Cerebellar nuclear complex (tissue), 1 donor: ENCODE data around the gene SDR42E1.
"Not testable (repeated sequence)": the region's sequence is repeated elsewhere in the genome, so short reads cannot be mapped to it uniquely, and the experiment has no call there.

Experiments
- DNase-seq, 2 experiments: peaks; one replicate each; lab custom pipeline; 2025; lab: John Stamatoyannopoulos, UW

Gene SDR42E1

GRCh38 chr16:82037251-82037650 is 26.0 kb upstream of the SDR42E1 start:
- DNase-seq = no peak

- DNase-seq = no peak
Measured at GRCh38 chr16:82034981-82035612, 23.8 kb upstream of the SDR42E1 start, which contains the start of gene HSD17B2. Gene HSD17B2, plus strand, starts transcription at chr16:82035253. Its CDS starts 172 bp downstream, at chr16:82035425.

- no peak for DNase-seq
Measured at GRCh38 chr16:82033683-82034300, 22.5 kb upstream of the SDR42E1 start.

GRCh38 chr16:82033006-82033405 is 21.7 kb upstream of the SDR42E1 start:
- DNase-seq = no peak

- DNase-seq = no peak
Measured at GRCh38 chr16:82031116-82032084, 20.1 kb upstream of the SDR42E1 start.

GRCh38 chr16:82027629-82028064 is 16.4 kb upstream of the SDR42E1 start:
- no peak for DNase-seq

- no peak for DNase-seq
Measured at GRCh38 chr16:82024883-82025282, 13.6 kb upstream of the SDR42E1 start.

GRCh38 chr16:82024316-82024715 is 13.0 kb upstream of the SDR42E1 start:
- DNase-seq = no peak

- DNase-seq = no peak
Measured at GRCh38 chr16:82023206-82023605, 11.9 kb upstream of the SDR42E1 start.

- DNase-seq = no peak
Measured at GRCh38 chr16:82020051-82020450, 8.8 kb upstream of the SDR42E1 start.

- no peak for DNase-seq
Measured at GRCh38 chr16:82019535-82019934, 8.3 kb upstream of the SDR42E1 start.

- no peak for DNase-seq
Measured at GRCh38 chr16:82017911-82018568, 6.8 kb upstream of the SDR42E1 start.

GRCh38 chr16:82016964-82017363 is 5.7 kb upstream of the SDR42E1 start:
- DNase-seq = no peak

GRCh38 chr16:82016263-82016662 is 5.0 kb upstream of the SDR42E1 start:
- DNase-seq = no peak

GRCh38 chr16:82013139-82013538 is 1.9 kb upstream of the SDR42E1 start:
- DNase-seq = no peak

- DNase-seq = no peak
Measured at GRCh38 chr16:82010649-82011048, 621 bp downstream of the SDR42E1 start.

- DNase-seq = not testable (repeated sequence)
Measured at GRCh38 chr16:82009789-82010188, 1.5 kb downstream of the SDR42E1 start.

- no peak for DNase-seq
Measured at GRCh38 chr16:82008957-82009592, 2.2 kb downstream of the SDR42E1 start.

GRCh38 chr16:82007189-82007588 is 4.1 kb downstream of the SDR42E1 start:
- DNase-seq = no peak

GRCh38 chr16:82006036-82006435 is 5.2 kb downstream of the SDR42E1 start:
- no peak for DNase-seq

- no peak for DNase-seq
Measured at GRCh38 chr16:82005027-82005830, 6.0 kb downstream of the SDR42E1 start.
